GM10847 (cell line): ENCODE data around the gene LRRC23.
A peak's percentile ranks its signal among the peaks of the same experiment; 100 is the strongest.

ENCODE experiments used
- POLR2A ChIP-seq: IDR thresholded peaks from 2 replicates; pipeline ENCODE4 v1.6.1; 2011; ENCODE audit not compliant: insufficient read length; ENCODE audit errors: extremely low read depth

The LRRC23 gene

GRCh38 chr12:6904280-6905276 lies at the start of gene LRRC23:
Gene LRRC23 (plus strand): TSS chr12:6904822. CDS start chr12:6905634, 812 bp downstream.
- peak; percentile 30 for TF ChIP-seq POLR2A

- no peak for TF ChIP-seq POLR2A
Measured at GRCh38 chr12:6855322-6855721, 49.3 kb upstream of the LRRC23 start.

- no peak for TF ChIP-seq POLR2A
Measured at GRCh38 chr12:6858799-6859198, 45.8 kb upstream of the LRRC23 start.

GRCh38 chr12:6860116-6860515 lies 44.5 kb upstream of the LRRC23 start:
- TF ChIP-seq POLR2A, result no peak

- TF ChIP-seq POLR2A, result no peak
Measured at GRCh38 chr12:6860942-6861341, 43.7 kb upstream of the LRRC23 start.

- no peak for TF ChIP-seq POLR2A
Measured at GRCh38 chr12:6861391-6861790, 43.2 kb upstream of the LRRC23 start.

GRCh38 chr12:6863033-6863432 lies 41.6 kb upstream of the LRRC23 start:
- no peak for TF ChIP-seq POLR2A

- TF ChIP-seq POLR2A, result no peak
Measured at GRCh38 chr12:6863586-6864321, 40.9 kb upstream of the LRRC23 start.

GRCh38 chr12:6866163-6866919 lies 38.3 kb upstream of the LRRC23 start:
- TF ChIP-seq POLR2A, result no peak

GRCh38 chr12:6866920-6867412 lies 37.7 kb upstream of the LRRC23 start:
- no peak for TF ChIP-seq POLR2A

GRCh38 chr12:6867413-6868210 lies 37.0 kb upstream of the LRRC23 start, which contains the start of gene TPI1:
Gene TPI1 (plus strand): TSS chr12:6867531. CDS start chr12:6867567, 36 bp downstream.
- TF ChIP-seq POLR2A, result peak; percentile 98

- no peak for TF ChIP-seq POLR2A
Measured at GRCh38 chr12:6868211-6869048, 36.2 kb upstream of the LRRC23 start.
